Stimulated activated CD4-positive, alpha-beta T cell treated with anti-CD3 and anti-CD28 coated beads, Interleukin-2, amount 100 ng/mL, for 4 hours (primary cell): Measurements from ENCODE around the gene ZNF710.
"Not testable (repeated sequence)": the region's sequence is repeated elsewhere in the genome, so short reads cannot be mapped to it uniquely, and the experiment has no call there.

Source experiments
- DNase-seq: peaks from one replicate; pipeline ENCODE4 v3.0.0-alpha.2; 2020; ENCODE audit warnings: low read depth

Gene ZNF710

GRCh38 chr15:90060797-90061196 lies 59.7 kb downstream of the ZNF710 start:
- no peak for DNase-seq

GRCh38 chr15:90062023-90062442 lies 60.9 kb downstream of the ZNF710 start:
- DNase-seq, result peak; percentile 24

DNA sequence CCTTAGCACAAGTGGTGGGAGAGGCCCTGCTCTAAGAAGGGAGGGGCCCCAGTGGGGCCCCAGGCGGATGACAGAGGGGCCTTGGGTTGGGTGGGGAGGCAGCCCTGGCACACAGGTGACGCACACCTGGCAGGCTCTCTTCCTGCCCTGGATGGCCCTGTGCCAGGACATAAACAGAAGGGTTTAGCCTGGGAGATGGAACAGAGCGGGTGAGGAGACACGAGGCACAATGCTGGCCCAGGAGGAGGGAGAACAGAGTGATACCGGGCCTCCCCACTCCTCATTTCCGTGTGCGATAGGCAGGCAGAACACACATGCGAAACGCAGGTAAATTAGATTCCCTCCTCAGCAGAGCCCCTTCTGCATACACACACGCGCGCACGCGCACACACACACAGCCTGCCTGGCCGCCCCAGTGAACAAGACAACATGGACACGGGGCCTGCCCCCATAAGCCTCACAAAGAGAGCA lies 61.4 kb downstream of the ZNF710 start:
- no peak for DNase-seq

GRCh38 chr15:90062973-90063769 lies 62.0 kb downstream of the ZNF710 start:
- no peak for DNase-seq

- DNase-seq, result no peak
Observed at GRCh38 chr15:90063770-90064247, 62.7 kb downstream of the ZNF710 start.

DNA sequence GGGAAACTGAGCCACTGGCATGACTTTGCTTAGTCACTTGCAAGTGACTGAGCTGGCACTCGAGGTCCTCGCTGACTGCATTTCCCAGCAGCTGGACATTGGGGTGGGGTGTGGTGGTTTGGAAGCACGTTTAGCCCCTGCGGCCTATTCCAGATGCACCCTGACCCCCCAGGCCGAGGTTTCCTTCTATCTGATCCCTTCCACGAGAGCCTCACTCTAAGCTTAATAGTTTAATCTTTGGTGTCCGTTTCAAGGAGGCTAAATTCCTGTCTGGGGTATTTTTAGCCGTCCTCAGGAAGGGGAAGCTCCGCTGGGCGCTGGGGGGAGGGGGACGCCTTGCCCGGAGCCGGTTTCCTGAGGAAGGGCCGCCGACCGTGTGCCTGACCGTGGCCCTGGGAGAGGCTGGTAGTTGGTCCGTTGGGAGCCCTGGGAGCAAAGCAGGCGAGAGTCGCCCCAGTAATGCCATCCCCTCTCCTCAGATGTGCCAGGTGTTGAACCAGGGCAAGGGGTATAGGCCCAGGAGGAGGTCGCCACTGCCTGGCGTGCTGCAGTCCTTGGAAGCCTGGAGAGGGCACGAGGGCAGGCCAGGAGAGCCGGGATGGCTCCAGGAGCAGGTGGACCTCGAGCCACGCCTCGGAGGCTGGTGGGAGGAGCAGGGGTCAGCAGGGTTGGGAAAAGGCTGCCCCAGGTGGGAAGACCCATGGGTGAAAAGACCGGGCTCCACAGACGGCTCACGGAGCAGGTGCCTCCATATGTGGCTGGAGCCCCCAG lies 64.0 kb downstream of the ZNF710 start:
- DNase-seq, result no peak

DNA sequence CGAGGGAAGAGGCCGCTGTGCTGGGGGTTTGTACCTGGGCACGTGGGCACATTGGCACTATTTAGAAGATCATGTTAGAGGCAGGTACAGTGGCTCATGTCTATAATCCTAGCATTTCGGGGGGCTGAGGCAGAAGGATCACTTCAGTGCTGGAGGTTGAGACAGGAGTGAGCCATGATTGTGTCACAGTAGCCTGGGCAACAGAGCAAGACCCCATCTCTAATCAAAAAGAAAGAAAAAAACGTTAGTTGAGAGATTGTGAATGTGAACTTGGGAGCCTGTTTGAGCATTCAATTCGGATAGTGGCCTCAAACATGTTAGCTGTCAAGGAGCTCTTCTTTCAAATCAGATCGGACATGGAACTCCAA lies 64.5 kb downstream of the ZNF710 start:
- DNase-seq, result no peak

- no peak for DNase-seq
Observed at GRCh38 chr15:90067181-90067952, 66.2 kb downstream of the ZNF710 start.

DNA sequence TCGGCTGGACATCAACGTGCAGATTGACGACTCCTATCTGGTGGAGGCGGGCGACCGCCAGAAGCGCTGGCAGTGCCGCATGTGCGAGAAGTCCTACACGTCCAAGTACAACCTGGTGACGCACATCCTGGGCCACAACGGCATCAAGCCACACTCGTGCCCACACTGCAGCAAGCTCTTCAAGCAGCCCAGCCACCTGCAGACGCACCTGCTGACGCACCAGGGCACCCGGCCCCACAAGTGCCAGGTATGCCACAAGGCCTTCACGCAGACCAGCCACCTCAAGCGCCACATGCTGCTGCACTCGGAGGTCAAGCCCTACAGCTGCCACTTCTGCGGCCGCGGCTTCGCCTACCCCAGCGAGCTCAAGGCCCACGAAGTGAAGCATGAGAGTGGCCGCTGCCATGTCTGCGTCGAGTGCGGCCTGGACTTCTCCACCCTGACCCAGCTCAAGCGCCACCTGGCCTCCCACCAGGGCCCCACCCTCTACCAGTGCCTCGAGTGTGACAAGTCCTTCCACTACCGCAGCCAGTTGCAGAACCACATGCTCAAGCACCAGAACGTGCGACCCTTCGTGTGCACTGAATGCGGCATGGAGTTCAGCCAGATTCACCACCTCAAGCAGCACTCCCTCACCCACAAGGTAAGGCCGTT lies 67.0 kb downstream of the ZNF710 start:
- DNase-seq, result no peak

GRCh38 chr15:90070623-90071022 lies 69.5 kb downstream of the ZNF710 start:
- not testable (repeated sequence) for DNase-seq

GRCh38 chr15:90071220-90071807 lies 70.2 kb downstream of the ZNF710 start:
- DNase-seq, result peak; percentile 70

GRCh38 chr15:90072978-90073640 lies 72.0 kb downstream of the ZNF710 start:
- DNase-seq, result no peak

GRCh38 chr15:90074023-90074422 lies 72.9 kb downstream of the ZNF710 start:
- DNase-seq, result no peak

GRCh38 chr15:90074916-90075315 lies 73.8 kb downstream of the ZNF710 start:
- no peak for DNase-seq

DNA sequence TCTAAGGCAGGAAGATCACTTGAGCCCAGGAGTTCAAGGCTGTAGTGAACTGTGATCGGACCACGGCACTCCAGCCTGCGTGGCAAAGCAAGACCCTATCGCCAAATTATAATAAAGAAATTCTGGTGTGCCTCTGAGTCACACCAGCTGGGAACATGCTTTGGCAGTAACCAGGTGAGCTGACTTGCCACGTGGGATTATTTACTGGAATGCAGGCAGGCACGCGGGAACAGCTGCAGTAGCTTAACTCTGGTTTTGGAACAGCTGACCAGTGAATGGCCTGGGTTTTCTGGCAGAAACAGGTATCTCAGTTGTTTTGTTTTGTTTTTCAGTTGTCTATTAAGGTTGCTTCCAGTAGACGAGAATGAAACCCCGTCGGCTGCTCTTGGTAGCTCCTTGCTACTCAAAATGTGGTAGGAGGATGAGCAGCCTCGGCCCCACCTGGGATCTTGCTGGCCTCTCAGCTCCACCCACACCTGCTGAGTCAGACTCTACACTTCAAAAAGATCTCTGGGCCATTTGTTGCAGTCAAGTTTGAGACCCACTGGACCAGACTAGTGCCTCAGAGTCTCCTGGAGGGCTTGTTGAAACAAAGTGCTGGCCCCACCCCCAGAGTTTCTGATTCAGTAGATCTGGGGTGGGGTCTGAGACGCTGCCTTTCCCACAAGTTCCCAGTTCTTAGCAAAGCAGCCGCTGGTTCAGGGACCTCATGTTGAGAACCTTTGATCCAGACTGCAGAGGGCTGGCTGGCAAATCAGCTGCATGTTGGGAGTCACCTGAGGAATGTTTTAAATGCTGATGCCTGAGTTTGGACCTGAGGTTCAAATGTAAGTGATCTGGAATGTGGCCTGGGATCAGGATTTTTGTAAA lies 74.5 kb downstream of the ZNF710 start:
- DNase-seq, result no peak

DNA sequence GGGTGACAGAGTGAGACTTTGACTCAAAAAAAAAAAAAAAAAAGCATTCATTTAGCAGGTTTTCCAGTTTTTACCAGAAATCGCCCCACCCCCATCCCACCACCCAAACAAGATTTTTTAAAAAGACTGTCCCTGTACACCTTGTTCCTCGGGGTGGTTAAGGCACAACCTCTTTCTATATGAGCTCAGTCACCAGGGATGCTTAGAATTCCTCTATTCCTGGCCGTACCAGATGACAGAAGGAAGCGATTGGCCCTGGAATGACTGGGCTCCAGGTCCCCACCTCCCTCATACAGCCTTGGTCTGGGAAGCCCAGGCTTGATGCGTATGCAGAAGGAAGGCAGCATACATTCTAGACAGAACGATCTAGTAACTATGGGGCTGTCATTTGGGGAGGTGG lies 75.6 kb downstream of the ZNF710 start:
- DNase-seq, result no peak

DNA sequence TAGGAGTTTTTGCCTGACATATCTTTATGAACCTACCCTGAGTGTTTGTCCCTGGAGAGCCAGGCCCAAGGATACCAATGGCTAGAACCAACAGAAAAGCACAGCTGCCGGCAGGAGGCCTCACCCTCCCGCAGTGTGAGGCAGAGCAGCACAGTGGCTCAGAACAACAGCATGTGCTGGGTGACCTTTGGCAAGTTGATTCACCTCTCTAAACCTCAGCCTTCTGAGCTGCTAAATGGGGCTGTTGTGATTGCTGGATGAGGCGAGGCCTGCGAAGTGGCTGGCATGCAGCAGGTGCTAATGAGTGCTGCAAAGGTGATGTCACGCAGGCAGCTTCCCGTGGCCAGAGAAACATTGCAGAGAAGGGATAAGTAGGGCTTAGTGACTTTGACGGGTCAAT lies 77.8 kb downstream of the ZNF710 start:
- no peak for DNase-seq

DNA sequence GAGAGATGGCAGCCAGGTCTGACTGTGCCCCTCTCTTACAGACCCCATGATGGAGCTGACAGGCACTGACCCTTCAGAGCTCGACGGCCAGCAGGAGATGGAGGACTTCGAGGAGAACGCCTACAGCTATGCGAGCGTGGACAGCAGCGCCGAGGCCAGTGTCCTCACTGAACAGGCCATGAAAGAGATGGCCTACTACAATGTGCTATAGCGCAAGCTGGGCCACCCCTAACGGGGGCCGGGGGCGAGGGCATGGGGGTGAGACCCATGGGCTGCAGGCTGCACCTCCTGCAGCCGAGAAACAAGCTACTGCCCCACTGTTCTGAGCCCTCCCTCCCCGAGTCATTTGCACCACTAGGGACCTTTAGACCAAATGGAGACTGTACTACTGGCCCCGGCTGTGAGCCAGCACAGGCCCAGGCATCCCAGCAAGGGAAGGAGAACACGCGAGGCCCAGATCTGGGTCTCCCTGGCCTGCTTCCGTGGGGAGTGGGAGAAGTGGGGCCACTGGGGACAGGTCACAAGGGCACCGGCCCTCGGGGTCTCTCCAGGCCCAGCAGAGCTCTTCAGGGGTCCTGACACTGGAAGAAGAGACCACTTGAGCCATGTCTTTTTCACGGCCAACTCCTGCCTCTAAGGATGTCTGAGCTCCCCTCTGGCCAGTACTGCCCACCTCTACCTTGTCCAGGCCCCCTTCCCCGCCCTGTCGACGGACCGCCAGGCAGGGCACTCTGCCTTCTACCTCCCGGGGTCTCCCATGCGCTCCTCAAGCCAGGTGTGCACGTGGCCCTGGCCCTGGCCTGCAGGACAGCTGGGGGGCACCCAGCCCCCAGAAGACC lies 78.7 kb downstream of the ZNF710 start:
- DNase-seq, result no peak

- no peak for DNase-seq
Observed at GRCh38 chr15:90080458-90080755, 79.3 kb downstream of the ZNF710 start.
